Stimulated activated naive CD4-positive, alpha-beta T cell treated with Interleukin-2 at 50 U/mL for 16 hours (primary cell): ENCODE results near the gene NUDT1.

Experiments used
- DNase-seq: peaks from one replicate; lab custom pipeline; 2025; lab: John Stamatoyannopoulos, UW

NUDT1 gene

DNA sequence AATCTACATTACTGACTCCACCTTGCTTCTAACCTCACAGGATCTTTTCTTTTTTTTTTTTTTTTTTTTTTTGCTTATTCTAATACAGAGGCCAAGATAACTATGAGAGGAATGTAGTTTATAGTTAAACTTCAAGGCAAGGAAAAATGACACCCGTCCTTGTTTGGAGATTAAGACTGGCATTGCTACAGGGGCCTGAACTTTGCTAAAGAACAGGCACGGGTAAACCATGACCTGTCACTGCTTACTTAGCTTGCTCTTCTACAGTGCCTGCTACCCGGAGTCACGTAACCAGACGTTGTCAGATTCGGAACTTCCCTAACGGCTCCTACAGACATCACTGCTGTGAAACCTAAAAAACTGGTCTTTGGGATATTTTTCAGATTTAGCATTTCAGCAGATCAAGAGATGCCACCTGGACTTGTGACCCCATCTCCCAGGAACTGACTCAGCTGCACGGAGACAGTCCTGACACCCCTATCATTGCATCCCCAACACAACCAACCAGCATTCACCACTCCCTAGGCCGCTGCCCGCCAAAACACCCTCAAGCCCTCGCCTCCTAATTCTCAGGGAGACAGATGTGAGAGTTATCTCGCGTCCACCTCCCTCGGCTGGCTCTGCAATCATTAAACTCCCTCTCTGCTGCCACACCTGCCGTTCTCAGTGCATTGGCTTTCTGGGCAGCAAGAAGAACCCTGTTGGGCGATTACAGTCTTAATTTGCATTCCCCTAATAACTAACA, 36.8 kb upstream of the NUDT1 start:
- no peak for DNase-seq

DNA sequence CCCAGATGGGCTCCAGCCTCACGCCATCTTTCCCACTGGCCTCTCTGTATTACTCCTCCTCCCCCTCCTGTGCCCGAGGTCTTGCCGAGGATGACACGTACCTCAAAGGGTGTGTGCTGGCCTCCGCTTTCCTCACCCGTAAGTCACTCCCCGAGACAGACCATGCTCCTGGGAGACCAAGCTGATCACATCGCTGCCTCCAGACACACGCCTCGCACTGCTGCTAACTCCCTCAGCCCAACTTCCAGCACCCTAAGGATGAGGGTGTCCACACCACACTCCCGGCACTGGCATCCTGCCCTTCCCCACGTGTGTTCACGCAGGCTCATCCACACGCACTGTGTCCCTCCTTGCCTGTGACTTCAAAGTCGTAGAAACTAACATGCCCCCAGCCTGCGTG, 33.3 kb upstream of the NUDT1 start:
- no peak for DNase-seq

DNA sequence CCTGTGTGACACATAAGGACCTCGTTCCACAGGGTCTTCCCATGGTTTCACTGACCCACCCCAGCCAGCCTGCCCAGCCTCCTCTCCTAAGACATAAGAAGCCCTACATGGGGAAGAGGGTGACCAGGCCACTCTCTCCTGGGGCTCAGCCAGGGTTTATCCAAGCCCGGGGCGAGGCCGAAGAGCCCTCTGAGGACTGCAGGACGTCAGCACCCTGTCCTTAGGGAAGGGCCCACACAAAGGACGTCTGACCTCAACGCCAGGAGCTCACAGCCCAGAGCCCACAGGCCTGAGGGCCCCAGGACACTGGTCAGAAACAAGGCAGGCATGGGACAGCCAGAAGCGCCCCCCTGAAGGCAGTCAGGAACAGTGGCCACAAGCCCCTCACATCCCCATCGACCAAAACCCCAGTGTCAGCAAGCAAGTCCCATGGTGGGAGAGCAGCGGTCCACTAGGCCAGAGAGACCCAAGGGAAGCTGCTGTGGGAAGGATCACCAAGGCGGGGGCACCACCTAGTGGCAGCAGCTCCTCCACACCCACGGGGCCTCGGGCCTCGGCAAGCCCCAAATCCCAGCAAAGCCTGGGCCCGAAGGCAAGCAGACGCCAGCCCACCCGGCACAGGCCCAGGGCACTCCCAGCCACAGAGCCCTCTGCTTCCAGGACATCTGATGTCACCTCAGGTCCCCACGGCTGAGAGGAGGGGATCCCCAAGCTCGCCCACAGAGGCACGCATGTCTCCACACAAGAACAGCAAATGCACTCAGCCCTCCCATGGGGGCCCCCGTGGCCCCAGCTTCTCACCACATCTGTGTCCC, 32.7 kb upstream of the NUDT1 start:
- DNase-seq = no peak

DNA sequence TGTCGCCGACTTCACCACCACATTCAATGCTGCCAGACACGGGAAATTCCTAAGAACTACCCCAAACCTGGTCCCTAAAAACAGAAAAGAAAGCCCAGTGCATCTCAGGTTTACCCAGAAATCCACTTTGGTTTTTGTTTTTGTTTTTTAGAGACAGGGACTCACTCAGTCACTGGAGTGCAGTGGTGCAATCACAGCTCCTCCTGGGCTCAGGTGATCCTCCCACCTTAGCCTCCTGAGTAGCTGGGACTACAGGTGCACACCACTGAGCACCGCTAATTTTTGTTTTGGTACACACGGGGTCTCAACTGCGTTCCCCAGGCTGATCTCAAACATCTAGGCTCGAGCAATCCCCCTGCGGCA, 32.1 kb upstream of the NUDT1 start:
- DNase-seq = no peak

DNA sequence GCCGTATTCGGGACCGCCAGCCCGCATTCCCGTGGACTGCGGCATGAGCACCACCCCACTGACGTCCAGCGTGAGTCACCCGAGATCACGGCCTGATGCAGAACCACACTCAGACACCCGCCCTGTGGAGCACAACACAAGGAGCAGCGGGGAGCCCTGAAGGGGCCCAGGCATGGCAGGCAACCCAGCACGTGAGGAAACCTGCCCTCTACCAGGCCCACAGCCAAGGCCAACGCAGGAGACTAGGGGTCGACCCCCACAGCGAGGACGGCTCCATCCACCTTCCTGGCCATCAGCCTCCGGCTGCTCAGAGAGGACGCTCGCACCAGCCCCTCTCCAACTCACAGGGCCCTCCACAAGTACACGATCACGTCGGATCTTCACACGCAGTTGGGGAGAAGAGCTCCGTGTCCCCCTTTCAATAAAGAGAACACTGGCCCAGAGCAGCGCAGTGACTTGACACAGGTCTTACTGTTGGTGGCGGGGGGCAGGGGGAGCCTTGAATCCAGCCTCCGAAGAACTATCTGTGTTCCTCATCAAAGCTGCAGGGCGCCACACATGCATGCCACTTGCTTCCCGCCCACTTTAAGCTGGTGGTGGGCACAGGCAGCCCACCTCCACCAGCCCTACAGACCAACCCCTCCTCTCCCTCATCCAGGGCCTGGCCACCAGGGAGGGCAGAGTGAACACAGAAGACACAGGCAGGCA, 31.3 kb upstream of the NUDT1 start:
- no peak for DNase-seq

DNA sequence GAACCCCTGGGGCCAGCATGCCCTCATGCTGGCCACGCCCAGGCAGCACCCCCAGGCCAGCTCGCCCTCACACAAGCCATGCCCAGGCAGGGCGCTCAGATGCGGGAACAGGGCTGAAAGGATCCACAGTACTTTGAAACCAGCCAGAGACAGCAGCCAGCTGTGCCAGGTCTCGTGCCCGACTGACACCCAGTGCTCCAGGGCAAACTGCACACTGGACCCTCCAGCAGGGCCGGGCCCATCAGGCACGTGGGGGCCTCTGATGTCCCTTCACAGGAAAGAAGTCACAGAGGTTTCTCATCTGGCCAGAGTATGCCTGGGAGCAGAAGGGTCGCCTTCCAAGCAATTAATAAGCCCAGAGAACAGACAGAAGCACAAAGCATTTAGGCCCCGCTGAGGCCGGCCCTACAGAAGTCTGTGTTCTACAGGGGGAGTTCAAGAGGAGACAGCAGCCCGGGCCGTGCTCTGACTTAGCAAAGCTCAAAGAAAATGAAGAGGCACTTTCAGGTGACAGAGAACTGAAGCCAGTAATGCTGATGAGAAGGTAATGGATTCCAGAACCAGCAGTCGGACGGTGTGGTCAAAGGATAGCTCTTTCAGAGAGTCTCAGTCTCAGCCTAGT, 30.7 kb upstream of the NUDT1 start:
- DNase-seq = no peak

DNA sequence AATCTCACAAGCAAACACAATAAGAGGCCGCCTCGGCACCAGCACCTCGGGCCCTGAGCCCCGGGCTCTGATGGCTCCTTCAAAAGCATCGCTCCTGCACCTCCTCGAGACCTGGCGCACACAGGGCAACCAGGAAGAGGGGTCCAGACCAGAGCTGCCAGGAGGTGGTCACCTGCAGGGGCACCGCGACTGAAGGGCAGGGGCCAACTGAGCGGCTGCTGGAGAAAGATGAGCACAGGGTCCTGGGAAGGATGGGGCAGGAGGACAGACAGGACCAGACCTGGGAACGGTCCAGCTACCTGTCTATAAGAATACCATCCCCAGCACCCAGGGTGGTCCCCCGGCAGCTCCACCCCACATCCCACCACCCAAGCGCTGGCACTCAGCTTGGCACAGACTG, 30.1 kb upstream of the NUDT1 start:
- DNase-seq = no peak

DNA sequence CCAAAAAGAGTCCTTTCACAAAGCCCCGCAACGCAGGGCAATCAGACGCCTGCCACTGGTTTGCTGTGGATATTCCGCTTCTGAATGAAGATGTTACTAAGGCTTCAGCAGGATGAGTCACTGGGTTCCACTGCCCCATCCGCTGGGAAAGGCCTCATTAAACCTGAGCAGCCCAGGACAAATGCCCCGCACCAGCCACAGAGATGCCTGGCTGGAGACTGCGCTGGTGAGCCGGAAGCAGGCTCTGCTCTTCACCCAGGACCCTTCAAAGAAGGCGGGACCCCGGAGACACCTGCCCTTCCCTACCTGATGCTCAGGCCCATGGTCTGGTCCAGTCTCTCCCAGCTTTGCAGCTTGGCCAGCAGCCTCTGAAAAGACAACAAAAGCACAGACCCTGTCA, 29.1 kb upstream of the NUDT1 start:
- DNase-seq = no peak

DNA sequence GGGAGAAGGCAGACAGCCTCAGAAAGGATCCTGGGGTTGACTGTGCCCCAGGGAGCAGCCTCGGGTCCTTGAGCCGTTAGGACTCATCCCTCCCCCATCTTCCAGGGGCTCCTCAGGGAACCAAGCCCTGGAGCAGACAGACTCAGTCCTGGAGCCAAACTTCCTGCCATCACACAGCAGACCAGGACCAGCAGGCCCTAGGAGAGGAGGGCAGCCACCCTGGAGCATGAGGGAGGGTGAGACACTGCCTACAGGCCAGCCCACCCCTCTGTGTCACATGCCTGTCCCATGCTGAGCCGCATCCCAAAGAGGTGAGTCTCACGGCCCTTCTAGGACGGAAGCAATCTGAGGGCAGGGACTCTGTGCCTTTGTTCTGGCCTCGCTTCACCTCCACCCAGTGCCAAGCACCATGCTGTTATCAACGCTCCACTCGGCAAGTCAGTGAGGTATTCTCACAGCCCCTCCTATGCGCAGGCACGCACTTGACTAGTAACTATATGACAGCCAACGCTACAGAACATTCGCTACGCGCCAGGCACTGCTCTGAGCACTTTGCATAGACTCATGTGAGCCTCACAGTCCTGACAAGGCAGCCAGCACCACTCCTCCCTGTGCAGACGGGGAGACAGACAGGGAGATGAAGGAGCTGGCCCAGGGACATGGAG, 28.3 kb upstream of the NUDT1 start:
- no peak for DNase-seq

DNA sequence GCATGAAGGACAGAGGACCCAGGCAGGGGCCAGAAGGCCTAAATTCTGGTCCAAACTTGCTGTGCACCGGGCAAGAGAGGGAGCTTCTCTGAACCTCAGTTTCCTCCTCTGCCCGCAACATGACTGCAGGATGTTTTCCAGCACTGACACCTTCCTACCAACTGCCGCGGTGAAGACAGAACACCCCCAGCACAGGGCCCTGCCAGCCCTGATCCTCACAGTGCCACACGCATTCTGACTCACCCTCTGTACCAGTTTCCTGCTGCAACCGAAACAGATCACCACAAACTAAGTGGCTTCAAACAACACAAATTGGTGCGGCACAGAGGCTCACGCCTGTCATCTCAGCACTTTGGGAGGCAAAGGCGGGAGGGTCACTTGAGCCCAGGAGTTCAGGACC, 27.4 kb upstream of the NUDT1 start:
- DNase-seq = no peak

DNA sequence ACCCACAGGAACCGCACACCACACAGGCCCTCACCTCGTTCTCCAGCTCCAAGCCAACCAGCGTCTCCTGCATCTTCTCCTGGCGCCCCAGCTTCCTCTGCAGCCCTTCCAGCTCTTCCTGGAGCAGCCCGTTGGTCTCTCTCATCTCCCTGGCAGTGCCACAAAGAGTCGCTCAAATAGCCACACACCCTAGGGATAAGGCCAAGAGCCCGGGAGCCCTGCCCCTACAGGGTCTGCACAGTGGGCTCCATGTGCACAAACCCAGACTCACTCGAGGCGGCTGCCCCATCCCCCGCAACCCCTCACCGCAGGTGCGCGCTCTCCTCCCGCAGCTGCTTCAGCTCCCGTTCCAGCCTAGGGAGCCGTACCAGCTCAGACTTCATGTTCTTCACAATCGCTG, 26.2 kb upstream of the NUDT1 start:
- DNase-seq = no peak

DNA sequence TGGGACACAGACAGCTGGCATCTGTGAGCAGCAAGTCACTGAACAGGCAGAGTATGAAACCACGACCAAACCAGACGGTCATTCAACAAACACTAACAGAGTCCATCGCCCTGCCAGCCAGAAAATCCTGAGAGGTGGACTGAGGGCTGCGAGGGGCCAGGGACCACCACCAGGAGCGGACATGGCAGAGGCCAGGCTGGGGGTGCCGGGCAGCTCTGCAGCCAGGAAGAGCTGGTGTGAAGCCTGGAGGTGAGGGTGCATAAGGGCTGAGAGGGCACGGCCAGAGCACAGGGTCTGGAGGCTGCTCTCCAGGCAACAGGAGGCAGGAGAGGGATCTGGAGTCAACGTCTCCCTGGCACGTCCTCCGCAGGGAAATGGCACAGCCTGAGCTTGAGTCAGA, 24.8 kb upstream of the NUDT1 start:
- DNase-seq = no peak

DNA sequence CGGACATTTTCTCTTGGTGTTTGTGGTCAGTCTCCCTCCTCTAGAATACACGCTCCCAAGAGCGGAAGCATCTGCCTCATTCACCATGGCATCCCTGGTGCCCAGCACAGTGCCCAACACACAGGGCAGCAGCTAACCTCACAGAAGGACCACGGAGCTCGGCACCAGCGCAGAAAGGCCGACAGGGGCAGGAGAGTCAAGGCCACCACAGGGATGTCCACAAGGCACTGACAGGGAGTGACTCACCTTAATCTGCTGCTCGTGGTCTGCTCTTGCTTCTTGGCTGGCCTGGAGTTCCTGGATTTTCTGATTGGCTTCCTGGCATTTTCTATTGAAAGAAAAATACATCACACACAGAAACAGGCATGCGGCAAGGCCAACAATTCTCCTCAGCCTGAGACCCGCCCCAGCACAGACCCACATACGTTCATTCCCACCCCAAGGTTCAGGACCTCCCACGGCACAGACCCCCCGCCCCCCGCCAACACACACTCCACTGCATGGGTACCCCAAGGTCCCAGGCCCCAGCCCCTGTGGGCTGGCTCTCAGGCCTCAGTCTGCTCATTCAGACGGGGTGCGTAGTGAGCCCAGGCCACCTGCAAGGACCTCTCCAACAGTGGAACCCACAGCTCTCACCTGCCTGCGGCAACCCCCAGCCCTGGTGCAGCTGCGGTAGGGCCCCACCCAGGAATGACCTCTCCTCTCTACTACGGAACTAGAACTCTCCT, 24.1 kb upstream of the NUDT1 start:
- no peak for DNase-seq

DNA sequence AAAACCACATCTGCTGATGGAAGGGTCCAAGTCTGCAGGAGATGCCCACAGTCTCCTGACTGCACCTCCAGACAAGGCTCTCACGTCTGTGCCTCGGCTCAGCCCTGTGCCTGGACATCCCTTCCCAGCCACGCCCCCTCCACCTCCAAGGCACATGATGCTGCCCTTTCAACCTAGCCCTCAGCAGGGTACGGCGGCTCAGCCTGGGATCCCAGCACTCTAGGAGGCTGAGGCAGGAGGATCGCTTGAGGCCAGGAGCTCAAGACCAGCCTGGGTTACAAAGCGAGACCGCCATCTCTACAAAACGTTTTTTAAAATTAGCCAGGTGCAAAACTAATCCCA, 23.6 kb upstream of the NUDT1 start:
- no peak for DNase-seq

DNA sequence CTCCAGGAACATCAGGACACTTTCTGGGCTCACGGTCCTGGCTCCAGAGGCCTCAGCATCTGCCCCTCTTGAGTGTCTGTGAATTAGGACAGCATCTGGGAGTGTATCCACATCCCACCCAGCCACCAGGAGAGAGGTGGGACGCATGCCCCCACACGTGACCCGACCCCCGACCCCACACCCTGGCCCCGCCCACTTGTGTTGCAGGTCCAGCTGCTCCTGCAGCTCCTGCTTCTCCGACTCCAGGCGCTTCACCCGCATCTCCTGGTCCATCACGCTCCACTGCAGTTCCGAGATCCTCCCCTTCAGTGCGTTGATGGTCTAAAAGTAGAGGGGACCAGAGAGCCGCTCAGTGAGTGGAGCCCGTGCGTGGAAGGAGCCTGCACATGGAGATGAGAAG, 22.9 kb upstream of the NUDT1 start:
- no peak for DNase-seq

DNA sequence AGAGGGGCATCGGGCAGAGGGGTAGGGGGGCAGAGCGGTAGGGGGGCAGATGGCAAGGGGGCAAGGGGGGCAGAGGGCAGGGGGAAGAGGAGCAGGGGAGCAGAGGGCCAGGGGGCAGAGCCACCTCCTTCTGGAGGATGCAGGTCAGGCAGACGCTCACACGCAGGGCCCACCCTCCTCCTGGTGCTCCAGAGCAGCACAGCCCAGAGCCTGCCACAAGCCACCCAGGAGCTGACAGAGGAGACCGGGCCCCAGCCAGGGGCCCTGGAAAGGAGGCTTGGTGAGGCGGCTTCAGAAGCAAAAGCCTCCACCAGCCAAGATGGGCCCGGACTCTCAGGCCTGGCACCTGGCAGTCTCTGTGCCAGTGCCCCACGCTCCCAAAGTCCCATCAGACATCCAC, 22.4 kb upstream of the NUDT1 start:
- DNase-seq = no peak

DNA sequence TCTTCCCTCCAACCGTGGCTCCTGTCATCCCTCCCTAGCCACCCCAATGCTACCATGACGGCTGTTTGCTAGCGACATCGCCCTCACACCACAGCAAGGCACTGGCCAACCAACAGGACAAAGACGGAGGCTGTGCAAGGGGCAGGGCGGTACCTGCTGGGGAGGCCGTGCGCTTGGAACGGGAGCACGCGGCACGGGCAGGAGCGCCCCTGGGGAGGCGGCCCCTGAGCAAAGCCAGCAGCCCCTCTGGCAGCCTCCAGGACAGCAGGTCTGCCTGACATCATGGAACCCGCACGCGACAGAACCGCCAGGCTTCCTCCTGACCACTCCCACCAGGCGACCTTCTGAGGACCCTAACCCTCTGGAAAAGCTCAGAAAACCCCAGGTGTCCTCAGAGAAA, 22.0 kb upstream of the NUDT1 start:
- DNase-seq = no peak

DNA sequence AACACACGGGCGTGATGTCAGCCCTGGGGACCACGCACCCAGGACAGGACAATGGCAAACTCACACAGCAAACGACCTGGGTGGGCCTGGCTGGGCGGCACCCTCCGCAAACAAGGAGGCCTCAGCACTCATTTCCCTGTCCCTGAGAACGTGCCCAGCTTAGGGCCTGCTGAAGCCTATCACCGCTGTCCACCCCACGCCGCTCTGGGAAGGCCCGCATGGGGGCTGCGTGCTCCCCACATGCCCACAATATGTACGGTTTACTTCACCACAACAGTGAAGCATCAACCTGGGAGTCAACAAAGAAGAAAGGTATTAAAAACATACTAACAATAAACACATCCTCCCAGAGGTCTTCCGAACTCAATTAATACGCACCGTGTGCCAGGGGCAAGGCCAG, 21.5 kb upstream of the NUDT1 start:
- no peak for DNase-seq

DNA sequence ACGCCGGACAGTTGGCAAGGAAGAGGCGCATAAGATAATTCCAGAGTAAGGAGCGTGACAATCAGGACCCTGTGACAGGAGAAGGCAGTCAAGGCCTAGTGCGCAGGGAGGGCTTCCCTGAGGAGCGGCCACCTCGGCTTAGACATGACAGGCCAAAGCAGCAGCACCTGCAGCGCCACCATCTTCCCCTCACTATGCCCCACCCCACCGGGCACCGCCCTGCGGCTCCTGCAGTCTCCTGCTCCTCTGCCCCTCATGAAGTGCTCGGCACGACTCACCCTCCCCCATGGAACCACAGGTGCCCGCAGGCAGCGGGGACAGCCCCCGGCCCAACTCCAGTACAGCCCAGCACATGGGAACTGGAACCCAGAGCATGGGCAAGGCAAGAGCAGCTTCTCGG, 21.1 kb upstream of the NUDT1 start:
- DNase-seq = no peak

DNA sequence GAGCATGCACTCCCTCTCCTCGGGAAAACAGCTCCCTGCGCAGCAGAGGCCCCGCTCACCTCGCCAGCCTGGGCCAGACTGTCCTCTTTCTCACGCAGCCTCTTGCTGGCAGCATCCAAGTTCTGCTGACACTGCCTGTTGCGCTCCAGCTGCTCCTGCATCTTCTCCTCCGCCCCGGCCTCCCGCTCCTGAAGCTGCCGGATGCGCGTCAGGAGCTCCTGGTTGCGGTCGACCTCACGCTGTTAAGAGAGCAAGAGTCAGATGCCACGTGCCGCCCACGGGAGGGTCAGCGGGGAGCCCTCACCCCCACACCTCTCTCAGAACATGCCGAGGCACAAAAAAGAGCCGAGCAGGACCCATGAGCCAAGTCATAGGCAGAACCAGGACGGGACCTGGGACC, 19.5 kb upstream of the NUDT1 start:
- no peak for DNase-seq

DNA sequence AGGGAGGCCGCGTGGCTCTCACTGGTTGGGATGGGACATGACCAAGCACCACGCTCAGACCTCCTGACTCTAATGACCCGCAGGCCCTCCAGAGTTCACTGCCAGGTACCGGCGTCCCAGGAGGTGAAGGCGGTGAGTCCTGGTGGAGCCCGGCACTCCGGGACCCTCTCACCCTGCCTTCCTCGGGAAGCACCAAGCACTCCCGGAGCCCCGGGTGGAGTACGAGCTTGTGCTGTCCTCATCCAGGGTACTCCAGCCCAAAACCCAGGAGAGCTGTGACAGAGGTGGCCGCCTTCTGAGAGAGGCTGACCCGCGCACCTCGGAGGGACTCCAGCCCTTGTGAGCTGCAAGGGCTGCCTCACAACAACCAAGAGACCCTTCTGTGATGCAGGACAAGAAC, 18.7 kb upstream of the NUDT1 start:
- DNase-seq = no peak

DNA sequence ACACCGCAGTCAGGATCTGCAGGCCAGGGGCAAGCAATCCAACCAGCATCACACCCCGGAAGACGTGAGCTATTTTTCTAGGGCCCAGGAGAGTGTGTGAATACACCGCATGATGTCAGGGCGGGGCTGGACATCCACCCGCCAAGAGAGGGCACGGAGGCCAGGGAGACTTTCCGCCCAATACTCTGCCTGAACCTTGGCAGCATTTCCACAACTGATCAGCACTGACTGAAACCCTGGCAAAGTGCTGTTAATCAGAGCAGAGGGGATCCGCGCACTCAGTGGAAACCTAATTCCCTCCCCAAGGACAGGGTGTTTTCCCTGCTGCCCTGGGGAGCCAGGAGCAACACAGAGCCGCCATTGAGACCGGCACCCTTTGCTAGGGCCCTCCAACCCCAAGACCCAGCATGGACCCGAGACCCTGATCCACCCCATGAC, 17.5 kb upstream of the NUDT1 start:
- no peak for DNase-seq
